NCI-H774 (cell line): ENCODE data around the gene PARK7.
"Not testable (repeated sequence)": the region's sequence is repeated elsewhere in the genome, so short reads cannot be mapped to it uniquely, and the experiment has no call there.

Experiments used
- DNase-seq: peaks from one replicate; lab custom pipeline; 2025; lab: John Stamatoyannopoulos, UW

PARK7 gene

GRCh38 chr1:7943251-7943650 lies 18.3 kb upstream of the PARK7 start:
- DNase-seq = no peak

- DNase-seq = no peak
These were observed 12.6 kb upstream of the PARK7 start for GRCh38 chr1:7948960-7949359.

- not testable (repeated sequence) for DNase-seq
These were observed 8.7 kb upstream of the PARK7 start for GRCh38 chr1:7952791-7953190.

- DNase-seq = peak; percentile 76
These were observed 7.5 kb upstream of the PARK7 start for GRCh38 chr1:7953850-7954609.

GRCh38 chr1:7954683-7955082 lies 6.8 kb upstream of the PARK7 start:
- no peak for DNase-seq

- no peak for DNase-seq
These were observed 5.1 kb upstream of the PARK7 start for GRCh38 chr1:7956218-7957032.

- DNase-seq = no peak
These were observed 1.3 kb upstream of the PARK7 start for GRCh38 chr1:7960165-7960564.

GRCh38 chr1:7960867-7961215 lies 670 bp upstream of the PARK7 start:
- DNase-seq = no peak

GRCh38 chr1:7962014-7962335 lies 464 bp downstream of the PARK7 start:
- no peak for DNase-seq

GRCh38 chr1:7962636-7963377 lies 1.3 kb downstream of the PARK7 start:
- DNase-seq = no peak

GRCh38 chr1:7963378-7963730 lies 1.8 kb downstream of the PARK7 start:
- DNase-seq = not testable (repeated sequence)

- DNase-seq = not testable (repeated sequence)
These were observed 2.3 kb downstream of the PARK7 start for GRCh38 chr1:7963841-7964240.

- no peak for DNase-seq
These were observed 3.0 kb downstream of the PARK7 start for GRCh38 chr1:7964476-7964875.

- no peak for DNase-seq
These were observed 5.7 kb downstream of the PARK7 start for GRCh38 chr1:7967196-7967595.

GRCh38 chr1:7967651-7968050 lies 6.1 kb downstream of the PARK7 start:
- no peak for DNase-seq

- DNase-seq = no peak
These were observed 8.7 kb downstream of the PARK7 start for GRCh38 chr1:7970246-7970645.

GRCh38 chr1:7971024-7971423 lies 9.5 kb downstream of the PARK7 start:
- no peak for DNase-seq

- DNase-seq = no peak
These were observed 10.8 kb downstream of the PARK7 start for GRCh38 chr1:7972285-7972684.

- DNase-seq = no peak
These were observed 11.6 kb downstream of the PARK7 start for GRCh38 chr1:7973086-7973485.

GRCh38 chr1:7975212-7975865 lies 13.8 kb downstream of the PARK7 start:
- peak; percentile 19 for DNase-seq

- DNase-seq = no peak
These were observed 19.5 kb downstream of the PARK7 start for GRCh38 chr1:7980984-7981383.

- DNase-seq = no peak
These were observed 21.7 kb downstream of the PARK7 start for GRCh38 chr1:7983086-7983778.
